ENCODE results near the gene CDK4.
A peak's percentile ranks its signal among the peaks of the same experiment; 100 is the strongest.

The CDK4 gene

DNA sequence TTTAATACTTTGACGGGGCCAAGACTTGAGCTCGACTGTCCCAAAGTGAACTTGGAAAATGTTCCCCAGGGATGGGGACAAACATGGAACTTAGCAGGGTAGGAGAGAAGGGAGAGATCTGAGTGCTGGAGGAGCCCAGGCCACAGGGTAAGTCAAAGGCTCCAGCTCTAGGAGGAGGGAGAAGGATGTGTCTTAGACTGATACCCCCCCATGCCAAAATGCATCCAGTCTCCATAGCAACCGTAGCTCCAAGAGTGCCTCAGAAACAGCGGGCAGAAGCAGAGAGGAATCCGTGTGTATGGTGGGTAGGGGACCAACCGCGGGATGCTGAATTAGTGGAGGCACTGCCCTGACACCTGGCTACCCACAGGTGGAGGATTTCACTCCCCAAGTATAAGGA is 12.7 kb downstream of the CDK4 start:
- no peak overlapping the region for H3K4me3 ChIP-seq (replicated peaks in 1 of 2; ENCODE audit: low read depth in 2 of 2, low read length in 2 of 2)
- no peak for DNase-seq (ENCODE audit: low read depth in 2 of 2)
- TF ChIP-seq, protein P1, sequence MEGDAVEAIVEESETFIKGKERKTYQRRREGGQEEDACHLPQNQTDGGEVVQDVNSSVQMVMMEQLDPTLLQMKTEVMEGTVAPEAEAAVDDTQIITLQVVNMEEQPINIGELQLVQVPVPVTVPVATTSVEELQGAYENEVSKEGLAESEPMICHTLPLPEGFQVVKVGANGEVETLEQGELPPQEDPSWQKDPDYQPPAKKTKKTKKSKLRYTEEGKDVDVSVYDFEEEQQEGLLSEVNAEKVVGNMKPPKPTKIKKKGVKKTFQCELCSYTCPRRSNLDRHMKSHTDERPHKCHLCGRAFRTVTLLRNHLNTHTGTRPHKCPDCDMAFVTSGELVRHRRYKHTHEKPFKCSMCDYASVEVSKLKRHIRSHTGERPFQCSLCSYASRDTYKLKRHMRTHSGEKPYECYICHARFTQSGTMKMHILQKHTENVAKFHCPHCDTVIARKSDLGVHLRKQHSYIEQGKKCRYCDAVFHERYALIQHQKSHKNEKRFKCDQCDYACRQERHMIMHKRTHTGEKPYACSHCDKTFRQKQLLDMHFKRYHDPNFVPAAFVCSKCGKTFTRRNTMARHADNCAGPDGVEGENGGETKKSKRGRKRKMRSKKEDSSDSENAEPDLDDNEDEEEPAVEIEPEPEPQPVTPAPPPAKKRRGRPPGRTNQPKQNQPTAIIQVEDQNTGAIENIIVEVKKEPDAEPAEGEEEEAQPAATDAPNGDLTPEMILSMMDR (IDR thresholded peaks at IDR 0.05; ENCODE audit: low read depth, low read length): no peak

DNA sequence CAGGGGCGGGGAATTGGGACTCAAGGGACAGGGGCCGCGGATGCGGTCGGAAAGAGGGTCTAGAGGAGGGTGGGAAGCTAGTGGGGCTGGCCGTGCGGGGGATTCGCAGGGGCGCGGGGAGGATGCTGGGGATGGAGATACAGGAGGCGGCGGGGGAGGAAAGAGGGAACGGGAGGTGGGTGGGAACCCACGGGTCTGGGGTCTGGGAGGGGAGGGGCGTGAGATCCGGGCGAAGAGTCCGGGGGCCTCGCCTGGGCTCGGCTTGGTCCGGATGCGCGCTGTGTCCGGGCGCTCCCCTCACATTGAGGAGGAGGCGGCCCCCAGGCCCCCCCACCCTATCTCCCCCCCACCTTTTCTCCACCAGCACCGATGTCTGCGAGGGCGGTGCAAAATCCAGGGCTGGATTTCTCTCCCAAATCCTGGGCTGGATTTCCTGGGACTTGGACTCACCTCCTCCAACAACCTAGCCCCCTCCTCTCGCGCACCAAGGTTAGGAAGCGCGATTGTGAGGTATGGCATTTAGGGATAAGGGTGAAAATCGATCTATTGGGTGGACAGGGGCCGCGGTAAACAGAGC is 13.4 kb downstream of the CDK4 start, which contains the start of gene AGAP2:
TSS of gene AGAP2 (minus strand) at position 82 of the 577 bp plus-strand sequence. CDS start 496 bp downstream, outside the sequence.
- no peak for DNase-seq (ENCODE audit: low read depth in 2 of 2)
- TF ChIP-seq, protein P1 (IDR thresholded peaks at IDR 0.05; ENCODE audit: low read depth, low read length): no peak
- H3K4me3 ChIP-seq (replicated peaks in 1 of 2; ENCODE audit: low read depth in 2 of 2, low read length in 2 of 2): peak within 1 kb of the TSS in 1 of 2 donors; percentile 21

DNA sequence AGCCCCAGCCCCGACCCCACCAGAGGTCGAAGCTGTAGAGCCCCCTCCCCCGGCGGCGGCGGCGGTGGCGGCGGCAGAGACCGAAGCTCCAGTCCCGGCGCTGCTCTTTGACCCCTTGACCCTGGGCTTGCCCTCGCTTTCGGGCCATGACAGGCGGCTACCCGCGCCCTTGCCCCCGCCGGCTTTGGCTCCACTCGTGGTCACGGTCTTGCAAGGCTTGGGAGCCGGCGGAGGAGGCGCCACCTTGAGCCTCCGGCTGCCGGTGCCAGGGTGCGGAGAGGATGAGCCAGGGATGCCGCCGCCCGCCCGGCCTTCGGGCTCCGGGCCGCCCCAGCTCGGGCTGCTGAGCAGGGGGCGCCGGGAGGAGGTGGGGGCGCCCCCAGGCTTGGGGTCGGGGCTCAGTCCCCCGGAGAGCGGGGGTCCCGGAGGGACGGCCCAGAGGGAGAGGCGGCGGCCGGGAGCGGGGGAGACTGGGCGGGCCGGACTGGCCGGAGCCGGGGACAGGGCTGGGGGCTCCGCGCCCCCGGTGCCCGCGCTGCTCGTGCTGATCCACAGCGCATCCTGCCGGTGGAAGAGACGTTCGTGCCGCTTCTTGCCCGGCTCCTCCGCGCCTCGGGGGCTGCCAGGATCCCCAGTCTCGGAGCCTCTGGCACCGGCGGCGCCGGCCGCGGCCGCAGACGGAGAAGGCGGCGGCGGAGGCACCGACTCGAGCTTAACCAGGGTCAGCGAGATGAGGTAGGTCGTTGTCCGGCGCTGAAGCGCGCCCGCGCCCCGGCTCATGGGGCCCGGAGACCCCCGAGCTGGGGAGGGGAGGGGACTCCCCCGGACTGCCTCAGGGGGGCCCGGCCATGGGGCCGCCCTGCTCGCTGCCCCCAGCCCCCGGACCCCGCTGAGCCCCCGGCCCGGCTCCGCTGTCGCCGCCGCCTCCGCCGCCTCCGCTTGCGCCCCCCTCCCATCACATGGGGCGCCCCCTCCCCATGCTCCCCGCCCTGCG is 14.3 kb downstream of the CDK4 start:
- no peak for DNase-seq (ENCODE audit: low read depth in 2 of 2)
- H3K4me3 ChIP-seq (replicated peaks in 1 of 2; ENCODE audit: low read depth in 2 of 2, low read length in 2 of 2): peak overlapping the region in 1 of 2 donors; percentile 21
- TF ChIP-seq, protein P1 (IDR thresholded peaks at IDR 0.05; ENCODE audit: low read depth, low read length): no peak

DNA sequence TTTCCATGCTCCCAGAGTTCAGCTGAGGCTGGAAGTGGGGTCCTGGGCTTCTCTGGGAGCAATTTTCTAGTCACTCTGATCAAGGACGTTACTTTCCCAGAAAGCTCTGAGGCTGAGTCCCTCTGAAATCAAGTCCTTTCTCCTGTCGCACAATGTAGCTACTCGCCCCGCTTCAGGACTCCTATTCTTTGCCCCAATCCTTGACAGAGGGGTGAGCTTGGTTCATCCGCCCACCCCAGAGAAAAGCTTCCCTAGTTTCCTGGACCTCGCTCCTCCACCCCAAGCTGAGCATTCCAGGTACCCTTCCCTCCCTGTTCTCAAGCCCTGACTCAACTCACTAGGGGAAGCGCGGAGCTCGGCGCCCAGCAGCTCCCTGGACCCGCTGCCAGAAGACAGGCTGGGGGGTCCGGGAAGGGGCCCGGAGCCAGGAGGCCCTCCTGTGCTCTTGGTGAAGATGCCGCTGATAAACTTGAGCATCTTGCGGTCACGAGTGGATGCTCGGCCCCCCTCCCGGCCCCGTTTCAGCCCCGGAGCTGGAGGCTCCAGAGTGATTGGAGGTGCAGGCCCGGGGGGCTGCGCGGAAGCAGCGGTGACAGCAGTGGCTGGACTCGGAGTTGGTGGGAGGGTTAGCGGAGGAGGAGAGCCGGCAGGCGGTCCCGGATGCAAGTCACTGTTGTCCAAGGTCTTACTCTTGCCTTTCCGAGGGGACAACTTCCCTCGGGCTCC is 15.2 kb downstream of the CDK4 start:
- H3K4me3 ChIP-seq (replicated peaks in 1 of 2; ENCODE audit: low read depth in 2 of 2, low read length in 2 of 2): no peak overlapping the region
- DNase-seq (ENCODE audit: low read depth in 2 of 2): no peak
- TF ChIP-seq, protein P1 (IDR thresholded peaks at IDR 0.05; ENCODE audit: low read depth, low read length): no peak

DNA sequence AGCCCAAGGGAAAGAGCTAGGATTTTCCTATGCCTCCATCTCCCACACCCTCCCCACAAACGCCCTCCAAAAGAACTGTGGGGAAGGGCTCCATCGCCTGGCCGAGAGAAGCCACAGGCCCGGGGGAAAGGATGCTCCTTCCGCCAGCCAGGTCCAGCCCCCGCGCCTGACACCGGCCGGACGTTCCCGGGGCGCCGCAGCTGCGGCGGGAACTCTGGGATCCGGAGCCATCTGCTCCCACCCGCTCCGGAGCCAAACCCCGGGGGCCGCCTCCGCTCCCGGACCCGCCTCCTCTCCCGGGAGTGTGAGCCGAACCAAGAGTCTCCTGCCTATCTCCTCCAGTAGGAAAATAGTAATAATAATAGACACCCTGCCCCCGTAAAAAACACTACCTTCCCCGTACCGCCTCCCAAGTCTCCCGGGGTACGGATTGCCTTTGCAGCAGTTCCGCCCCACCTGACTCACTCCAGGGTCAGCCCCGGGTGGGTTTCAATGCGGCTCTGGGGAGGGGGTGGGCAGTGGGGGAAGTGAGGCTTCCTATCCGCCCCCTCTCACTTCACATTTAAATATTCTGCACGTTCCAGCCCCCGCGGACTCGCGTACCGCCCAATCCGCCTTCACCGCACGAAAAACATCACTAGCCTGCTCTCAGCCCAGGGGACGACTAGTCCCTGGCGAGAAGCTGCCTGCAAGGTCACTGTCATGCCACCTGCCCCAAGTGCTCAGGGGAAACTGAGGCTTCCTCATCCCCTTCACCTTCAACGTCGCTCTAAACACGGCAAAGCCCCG is 16.0 kb downstream of the CDK4 start:
- TF ChIP-seq, protein P1 (IDR thresholded peaks at IDR 0.05; ENCODE audit: low read depth, low read length): peak; percentile 36
- peak; percentile 30 to 33 for DNase-seq (ENCODE audit: low read depth in 2 of 2)
- peak overlapping the region in 1 of 2 donors; percentile 13 for H3K4me3 ChIP-seq (replicated peaks in 1 of 2; ENCODE audit: low read depth in 2 of 2, low read length in 2 of 2)
